ENCODE results near the gene TRPM8.

TRPM8 gene

GRCh38 chr2:234029150-234029733, 112.1 kb downstream of the TRPM8 start (continued):
- no peak for TF ChIP-seq PATZ1 (CRISPR knock-in tag; IDR thresholded peaks at IDR 0.05; ENCODE audit: borderline replicate concordance)

- ATAC-seq, result no peak
Measured at GRCh38 chr2:234031207-234031606, 114.0 kb downstream of the TRPM8 start.

GRCh38 chr2:234032279-234032856, 115.2 kb downstream of the TRPM8 start:
- no peak for ATAC-seq
- no peak for TF ChIP-seq ARNTL (CRISPR knock-in tag; IDR thresholded peaks at IDR 0.05; ENCODE audit: borderline replicate concordance, low read depth)
- TF ChIP-seq ESRRG (CRISPR knock-in tag; IDR thresholded peaks at IDR 0.05), result no peak
- TF ChIP-seq CSRNP3 (CRISPR knock-in tag; IDR thresholded peaks at IDR 0.05), result no peak
- TF ChIP-seq ISL1 (CRISPR knock-in tag; IDR thresholded peaks at IDR 0.05), result no peak
- TF ChIP-seq PPARA (CRISPR knock-in tag; IDR thresholded peaks at IDR 0.05; ENCODE audit: borderline replicate concordance), result no peak
- TF ChIP-seq ZNF8 (CRISPR knock-in tag; IDR thresholded peaks at IDR 0.05), result no peak
- no peak for TF ChIP-seq TOX (CRISPR knock-in tag; IDR thresholded peaks at IDR 0.05; ENCODE audit: borderline replicate concordance)
- no peak for TF ChIP-seq SNAI2 (CRISPR knock-in tag; IDR thresholded peaks at IDR 0.05)
- no peak for TF ChIP-seq PATZ1 (CRISPR knock-in tag; IDR thresholded peaks at IDR 0.05; ENCODE audit: borderline replicate concordance)
- TF ChIP-seq CSDC2 (CRISPR knock-in tag; IDR thresholded peaks at IDR 0.05), result no peak
- TF ChIP-seq ZNF70 (CRISPR knock-in tag; IDR thresholded peaks at IDR 0.05), result no peak
- no peak for TF ChIP-seq RARB (CRISPR knock-in tag; IDR thresholded peaks at IDR 0.05)
- no peak for TF ChIP-seq BACH2 (CRISPR knock-in tag; IDR thresholded peaks at IDR 0.05; ENCODE audit: borderline replicate concordance)

More at GRCh38 chr2:234031207-234031606, 114.0 kb downstream of the TRPM8 start:
- TF ChIP-seq SNAI2 (CRISPR knock-in tag; IDR thresholded peaks at IDR 0.05) (no peak), GLIS3 (CRISPR knock-in tag; IDR thresholded peaks at IDR 0.05) (no peak), OSR1 (CRISPR knock-in tag; IDR thresholded peaks at IDR 0.05) (no peak), CREB5 (CRISPR knock-in tag; IDR thresholded peaks at IDR 0.05; ENCODE audit: low read depth) (no peak), TOX (CRISPR knock-in tag; IDR thresholded peaks at IDR 0.05; ENCODE audit: borderline replicate concordance) (no peak), CSDC2 (CRISPR knock-in tag; IDR thresholded peaks at IDR 0.05) (no peak), ZNF8 (CRISPR knock-in tag; IDR thresholded peaks at IDR 0.05) (no peak), ZC3H10 (CRISPR knock-in tag; IDR thresholded peaks at IDR 0.05) (no peak), ZFP3 (CRISPR knock-in tag; IDR thresholded peaks at IDR 0.05) (no peak), PPARA (CRISPR knock-in tag; IDR thresholded peaks at IDR 0.05; ENCODE audit: borderline replicate concordance) (no peak), TSHZ2 (CRISPR knock-in tag; IDR thresholded peaks at IDR 0.05) (no peak), ISL1 (CRISPR knock-in tag; IDR thresholded peaks at IDR 0.05) (no peak), CSRNP3 (CRISPR knock-in tag; IDR thresholded peaks at IDR 0.05) (no peak)
